Activated T-cell treated with anti-CD3 and anti-CD28 coated beads for 4 hours (primary cell): ENCODE data around the gene TARP.
"Not testable (repeated sequence)": the region's sequence is repeated elsewhere in the genome, so short reads cannot be mapped to it uniquely, and the experiment has no call there.

Experiments used
- DNase-seq: peaks from one replicate; pipeline ENCODE4 v3.0.0-alpha.2; 2020

The TARP gene

DNA sequence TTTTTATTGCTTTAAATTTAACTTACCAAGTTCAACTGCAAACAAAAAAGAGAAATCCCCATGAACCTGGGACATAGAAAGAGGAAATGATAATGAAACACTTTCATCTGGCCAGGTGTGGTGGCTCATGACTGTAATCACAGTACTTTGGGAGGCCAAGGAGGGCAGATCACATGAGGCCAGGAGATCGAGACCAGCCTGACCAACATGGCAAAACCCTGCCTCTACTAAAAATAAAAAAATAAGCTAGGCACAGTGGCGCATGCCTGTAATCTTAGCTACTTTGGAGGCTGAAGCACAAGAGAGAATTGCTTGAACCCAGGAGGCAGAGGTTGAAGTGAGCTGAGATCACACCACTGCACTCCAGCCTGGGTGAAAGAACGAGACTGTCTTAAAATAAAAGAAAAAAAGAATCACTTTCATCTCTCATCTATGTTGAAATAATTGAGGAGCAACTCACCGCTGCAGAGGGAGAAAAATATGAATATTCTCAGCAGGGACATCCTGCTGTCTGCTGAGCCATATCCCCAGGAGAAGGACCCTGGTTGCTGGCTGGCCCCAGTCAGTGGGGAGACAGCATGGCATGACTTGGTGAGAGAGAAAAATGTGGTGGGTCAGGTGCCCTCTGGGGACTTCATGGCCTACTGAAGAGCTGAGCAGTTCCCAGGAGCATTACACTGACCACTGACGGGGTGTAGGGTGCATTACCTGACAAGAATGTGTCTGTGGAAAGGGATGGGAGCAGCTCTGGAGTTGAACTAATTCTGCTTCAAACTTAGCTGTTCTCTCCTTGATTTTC is 22.8 kb upstream of the TARP start:
- DNase-seq: no peak

DNA sequence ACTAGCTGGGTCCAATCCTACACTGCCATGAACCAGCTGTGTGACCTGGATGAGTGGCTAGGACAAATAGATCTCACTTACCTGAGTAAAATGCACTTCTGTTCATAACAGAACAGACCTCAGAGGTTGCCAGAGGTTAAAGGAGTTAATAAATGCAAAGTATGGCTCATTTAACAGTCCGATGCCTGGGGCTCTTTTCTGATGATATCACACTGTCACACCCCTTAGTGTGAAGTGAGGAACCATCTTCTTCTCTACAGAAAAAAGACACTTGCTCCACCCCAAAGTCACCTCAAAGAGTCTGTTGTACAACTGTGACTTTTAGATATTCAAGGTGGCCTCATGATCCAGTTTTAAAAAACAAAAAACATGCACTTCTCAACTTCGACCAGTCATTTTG is 21.5 kb upstream of the TARP start:
- no peak for DNase-seq

DNA sequence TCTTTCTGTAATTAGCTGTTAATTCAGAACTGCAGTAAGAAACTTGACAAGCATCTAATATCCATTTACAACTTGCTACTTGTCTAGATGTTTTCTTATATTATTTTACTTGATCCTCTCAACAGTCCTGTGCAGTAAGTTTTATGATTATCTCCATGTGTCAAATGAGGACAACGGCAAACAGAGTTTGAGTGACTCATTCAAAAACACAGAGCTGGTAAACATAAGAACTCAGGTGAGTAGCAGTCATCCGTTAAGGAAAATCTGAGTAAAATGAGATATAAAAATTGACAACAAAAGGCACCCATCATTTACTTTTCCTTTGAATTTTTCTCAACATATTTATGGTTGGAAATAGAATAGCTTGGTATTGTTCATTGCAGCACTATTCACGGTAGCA is 19.0 kb upstream of the TARP start:
- DNase-seq: no peak

DNA sequence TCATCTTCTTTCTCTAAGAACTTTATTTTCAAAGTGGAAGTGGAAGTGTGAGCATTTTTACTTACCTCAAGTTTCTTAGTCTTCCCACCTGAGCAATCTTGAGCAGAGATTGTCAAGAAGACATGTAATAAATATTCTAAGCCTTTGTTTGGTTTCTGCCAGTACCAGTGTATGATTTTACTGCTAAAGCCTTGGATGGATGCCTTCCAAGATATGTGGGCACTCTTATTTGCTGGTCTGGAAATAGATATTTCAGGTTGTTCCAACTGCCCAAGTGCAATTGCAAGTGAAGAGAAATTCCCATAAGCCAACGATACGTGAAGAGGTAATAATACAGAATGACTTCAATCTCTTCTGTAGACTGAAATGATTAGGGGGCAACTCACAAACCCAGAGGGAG is 18.2 kb upstream of the TARP start:
- no peak for DNase-seq

DNA sequence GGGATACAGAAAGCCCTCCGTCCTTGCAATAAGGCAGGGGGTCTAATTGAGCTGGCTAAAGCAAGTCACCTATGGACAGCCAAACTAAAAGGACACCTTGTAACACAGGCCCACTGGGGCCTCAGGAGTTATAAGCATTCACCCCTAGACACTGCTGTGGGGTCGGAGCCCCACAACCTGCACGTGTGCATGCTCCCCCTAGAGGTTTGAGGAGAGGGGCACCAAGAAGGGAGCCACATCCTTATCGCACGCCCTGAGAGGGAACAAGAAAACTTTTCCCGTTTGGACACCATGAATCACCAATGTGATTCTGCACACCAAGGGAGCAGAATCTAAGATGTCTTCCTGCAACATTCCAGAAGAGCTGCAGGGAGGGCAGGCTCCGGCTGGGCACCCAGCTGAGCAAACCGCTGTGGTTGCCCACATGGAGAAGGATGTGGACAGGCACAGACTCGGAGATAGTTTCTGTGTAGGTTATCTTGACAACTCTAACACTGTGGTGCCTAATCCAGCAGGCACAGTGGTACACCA is 17.7 kb upstream of the TARP start:
- no peak for DNase-seq

DNA sequence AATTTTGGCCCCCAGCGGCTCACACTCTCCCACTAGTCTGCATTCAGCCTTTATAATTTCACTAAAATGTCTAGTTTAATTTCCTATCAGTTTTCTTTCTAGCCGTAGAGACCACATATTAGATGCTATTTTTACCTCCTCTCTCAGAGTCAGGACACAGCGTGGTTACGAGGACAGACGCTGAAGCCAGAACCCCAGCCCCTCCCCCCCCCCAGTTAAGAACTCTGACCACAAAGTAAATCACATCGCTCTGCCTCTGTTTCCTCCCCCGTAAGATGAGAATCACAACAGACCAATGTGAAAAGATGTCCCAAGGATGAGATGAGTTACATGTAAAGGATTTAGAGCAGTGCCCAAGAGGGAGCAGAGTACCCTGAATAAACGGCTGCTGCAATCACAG is 11.1 kb upstream of the TARP start:
- no peak for DNase-seq

DNA sequence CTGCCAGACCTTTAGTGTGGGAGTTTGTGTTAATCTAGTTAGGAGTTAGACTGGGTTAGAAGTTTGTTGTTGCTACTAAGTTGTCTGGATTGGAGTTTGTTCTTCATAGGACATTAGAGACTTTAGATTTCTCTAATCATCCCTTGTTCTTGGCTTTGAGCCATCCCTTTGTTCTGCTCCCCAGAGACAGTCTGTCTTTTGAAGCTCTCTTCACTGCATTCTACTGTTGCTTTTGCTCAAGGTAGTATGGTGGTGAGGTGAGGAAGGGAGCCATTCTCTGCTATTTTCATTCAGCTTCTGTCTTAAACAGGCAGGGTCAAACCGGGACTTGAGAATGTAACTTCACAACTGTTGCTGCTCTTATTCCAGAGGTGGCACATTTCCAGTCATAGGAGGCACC is 10.4 kb upstream of the TARP start:
- DNase-seq: no peak

DNA sequence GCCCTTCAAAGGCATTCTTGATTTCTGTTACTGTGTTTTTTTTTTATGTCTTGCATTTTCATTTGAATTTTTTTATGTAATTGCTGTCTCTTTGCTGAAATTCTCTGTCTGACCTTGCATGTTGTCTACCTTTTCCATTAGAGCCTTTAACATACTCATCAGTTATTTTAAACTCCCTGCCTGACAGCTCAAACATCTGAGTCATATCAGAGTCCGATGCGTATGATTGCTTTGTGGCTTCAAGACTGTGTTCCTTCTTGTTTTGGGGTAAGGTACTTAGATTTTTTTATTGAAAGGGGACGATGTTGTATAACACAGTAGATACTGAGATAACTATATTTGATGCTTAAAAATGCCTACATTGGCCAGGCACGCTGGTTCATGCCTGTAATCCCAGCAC is 9.7 kb upstream of the TARP start:
- DNase-seq: no peak

DNA sequence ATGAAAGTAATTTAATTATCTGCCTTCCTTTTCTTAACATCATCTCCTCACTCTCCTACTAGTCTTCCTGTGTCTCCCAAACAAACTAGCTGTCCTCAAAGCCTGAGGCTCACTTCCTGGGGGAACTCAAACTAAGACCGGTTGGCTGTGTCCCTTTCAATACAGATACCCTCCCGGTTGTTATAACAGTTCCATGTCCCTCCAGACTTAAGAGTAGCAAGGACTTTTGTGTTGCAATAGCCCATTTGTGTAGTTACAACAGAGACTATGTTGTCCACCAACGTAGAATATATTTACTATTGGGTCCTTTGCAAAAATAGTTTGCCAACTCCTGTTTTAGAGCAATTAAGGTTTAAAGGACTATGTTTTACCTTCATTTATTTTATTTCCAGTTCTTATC is 8.6 kb upstream of the TARP start:
- no peak for DNase-seq

DNA sequence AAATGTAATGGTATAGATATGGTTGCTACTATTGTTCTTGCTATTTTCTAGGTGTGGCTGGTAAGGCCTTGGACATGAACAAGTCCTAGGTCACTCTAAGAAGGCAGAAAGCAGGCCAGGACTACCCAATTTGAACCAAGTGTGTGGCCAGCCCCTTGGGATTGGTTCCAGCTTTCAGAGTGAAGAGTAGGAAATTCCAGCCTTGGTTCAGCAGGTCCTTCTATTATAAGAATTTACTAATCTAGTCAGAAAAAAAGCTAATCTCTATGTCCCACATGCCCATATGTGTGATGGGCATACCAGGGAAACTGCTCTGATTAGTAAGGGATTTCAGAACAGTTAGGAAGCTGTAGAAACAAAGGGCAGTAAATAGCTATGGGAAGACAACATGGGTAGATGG is 7.8 kb upstream of the TARP start:
- DNase-seq: no peak

DNA sequence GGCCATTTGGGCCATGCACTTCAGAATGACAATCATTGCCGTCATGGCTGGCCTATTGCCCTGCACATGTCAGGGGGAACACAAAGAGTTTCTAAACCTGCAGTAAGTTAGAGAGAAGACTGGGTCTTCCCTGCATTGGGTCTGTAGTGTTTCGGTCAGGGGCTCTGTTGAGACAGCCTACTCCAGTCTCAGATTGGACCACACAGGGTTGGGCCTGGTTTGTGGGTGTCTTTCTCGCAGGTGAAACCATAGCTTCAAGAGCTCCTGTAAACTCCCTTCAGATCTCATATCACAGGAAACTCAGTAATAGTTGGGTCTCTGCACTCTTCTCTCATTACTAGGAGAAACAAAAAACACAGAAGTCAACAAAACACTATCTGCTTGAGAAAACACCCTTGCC is 7.3 kb upstream of the TARP start:
- DNase-seq: no peak

DNA sequence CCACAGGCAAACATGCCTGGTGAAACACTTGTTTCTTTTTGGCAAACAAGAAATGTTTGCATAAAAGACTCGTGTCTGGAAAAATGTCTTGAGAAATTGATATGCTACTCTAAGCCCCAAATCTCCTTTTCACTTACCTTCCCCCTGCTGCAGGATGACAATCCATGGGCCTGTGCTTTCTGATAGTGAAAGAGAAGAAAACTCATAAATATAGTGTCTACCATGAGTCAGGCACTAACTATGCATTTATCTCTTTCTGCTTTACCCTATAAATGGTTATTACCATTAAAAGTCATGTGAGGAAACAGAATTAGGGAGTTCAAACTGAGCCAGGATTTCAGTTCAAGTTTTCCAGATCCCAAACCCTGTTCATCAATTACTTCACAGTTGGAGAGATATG is 6.6 kb upstream of the TARP start:
- DNase-seq: no peak

DNA sequence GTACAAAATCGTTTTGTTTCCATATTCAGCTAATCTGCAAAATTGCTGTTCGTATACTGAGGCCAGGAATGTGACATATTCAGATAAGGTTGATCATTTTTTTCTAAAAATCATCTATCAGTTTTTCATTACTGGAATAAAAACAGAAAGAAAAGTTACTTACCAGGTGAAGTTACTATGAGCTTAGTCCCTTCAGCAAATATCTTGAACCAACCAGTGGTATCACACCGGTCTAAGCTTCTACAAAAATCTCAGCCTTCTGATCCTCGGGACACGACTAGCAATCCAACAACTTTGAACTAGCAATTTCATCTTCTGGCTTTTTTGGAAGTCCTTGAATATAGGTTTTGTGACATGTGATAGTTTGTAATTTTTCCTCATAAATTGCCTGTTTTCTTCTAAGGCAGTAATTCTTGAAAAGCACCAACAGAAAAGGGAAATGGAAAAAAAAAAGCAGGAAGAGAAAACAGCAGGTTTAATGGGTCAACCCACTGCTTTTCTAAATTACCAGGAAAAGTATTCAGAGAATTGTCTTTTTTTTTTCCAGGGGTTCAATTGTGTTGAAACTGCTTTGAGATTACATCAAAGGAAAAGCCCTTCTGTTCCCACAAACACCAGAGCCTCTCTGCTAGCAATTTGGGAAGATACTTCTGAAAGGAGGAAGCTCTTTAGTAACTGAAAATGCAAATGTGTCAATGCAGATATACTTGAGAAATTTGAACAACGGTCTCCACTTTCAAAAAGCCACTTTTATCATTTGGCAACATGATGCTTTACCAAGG is 2.9 kb upstream of the TARP start:
- no peak for DNase-seq

DNA sequence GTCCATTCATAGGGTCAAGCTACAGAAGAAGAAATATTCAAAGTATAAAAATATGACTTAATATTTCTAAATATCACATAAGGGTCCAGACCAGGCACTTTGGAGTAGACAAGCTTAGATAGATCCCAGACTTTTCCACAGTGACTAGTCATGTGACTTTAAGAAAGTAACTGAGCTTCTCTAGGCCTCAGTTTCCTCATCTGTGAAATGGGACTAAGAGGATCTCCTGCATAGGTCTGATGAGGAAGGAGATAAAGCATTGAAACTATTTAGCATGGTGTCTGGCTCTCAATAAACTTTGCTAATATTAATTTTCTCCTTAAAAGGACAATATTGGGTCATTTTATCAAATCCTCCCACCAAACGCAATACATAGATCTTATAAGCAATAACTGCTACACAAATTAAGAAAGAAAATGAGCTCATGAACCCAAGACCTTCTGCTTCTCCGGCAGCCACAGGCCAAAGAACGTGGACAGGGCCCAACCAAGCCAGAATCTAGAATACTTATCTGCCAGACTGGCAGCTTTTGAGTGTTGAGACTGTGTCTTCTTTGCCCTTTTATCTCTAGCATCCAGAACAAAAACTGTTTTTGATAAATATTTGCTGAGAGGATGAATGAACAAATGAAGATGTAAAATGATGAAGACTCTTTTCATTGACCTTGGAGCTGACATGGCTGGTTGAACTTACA is 1.6 kb upstream of the TARP start:
- no peak for DNase-seq

DNA sequence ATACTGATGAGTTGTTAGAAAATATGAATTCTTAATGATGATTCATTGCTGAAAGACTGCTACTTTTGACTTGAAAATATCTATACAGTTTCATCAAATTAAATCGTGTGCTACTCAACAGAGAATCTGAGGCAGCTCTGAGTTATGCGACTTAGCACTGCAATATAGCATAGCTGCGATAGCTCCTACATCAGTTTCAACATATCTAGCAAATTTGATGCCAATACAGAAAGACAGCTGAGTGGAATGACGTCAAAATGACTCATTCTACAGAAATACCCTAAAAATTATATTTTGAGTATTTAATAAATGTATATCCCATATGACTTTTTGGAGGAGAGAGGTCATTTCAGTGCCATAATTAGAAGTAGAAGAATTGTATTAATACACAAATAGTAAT is 1.1 kb upstream of the TARP start:
- DNase-seq: no peak

DNA sequence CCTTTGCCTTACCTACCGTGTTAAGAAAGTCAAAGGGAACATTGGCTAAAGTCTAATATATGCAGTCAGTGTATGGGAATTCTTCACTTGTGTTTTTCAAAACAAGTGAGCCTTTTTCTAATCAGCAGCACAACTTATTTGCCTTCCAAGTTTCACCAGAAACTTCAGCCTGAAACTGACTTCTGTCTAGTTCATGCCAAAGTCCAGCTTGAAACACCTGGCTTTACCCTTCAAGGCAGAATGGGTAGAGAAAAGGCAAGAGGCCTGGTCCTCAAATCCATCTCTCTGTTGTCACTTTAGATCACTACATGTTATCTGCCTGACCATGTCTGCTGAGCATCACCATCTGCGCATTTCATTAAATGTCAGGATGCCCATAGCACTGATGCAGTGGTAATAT is 3.0 kb downstream of the TARP start:
- not testable (repeated sequence) for DNase-seq

DNA sequence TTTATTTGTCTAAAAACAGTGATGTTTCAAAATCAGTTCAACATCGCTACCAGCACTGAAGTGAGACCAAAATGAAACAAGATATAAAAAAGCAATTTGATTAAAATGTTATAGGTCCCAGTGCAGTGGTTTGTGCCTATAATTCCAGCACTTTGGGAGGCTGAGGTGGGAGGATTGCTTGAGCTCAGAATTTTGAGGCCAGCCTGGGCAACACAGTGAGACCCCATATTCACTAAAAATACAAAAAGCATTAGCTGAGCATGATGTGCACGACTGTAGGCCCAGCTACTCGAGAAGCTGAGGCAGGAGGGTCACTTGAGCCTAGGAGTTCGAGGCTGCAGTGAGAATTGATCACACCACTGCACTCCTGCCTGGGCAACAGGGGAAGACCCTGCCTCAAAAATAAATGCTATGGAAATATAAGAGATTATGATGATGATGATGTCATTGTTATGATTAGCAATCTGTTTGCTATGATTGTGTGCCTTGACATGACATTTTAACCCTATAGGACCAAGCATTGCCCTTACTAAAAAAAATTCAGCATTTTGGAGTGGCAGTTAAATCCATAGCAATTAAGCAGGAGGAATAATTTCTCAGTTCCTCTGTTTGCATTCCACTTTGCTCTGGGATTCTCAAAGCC is 3.6 kb downstream of the TARP start:
- not testable (repeated sequence) for DNase-seq

DNA sequence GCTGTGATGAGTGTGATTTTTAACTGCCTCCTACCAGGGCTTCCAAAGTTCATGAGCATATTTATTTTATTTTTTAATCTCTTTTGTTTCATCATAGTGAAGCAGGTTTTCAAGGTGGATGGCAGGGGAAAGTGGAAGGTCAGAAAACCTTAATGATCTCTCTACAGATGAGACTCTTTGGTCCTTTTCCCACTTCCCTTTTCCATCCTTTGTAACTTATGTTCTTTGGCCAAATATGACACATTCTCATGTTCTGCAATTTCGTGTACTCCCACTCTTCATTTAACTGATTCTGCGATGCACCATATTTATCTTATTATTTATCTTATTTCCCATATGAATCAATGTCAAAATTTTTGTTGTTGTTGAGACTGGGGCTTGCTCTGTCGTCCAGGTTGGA is 7.5 kb downstream of the TARP start:
- not testable (repeated sequence) for DNase-seq

DNA sequence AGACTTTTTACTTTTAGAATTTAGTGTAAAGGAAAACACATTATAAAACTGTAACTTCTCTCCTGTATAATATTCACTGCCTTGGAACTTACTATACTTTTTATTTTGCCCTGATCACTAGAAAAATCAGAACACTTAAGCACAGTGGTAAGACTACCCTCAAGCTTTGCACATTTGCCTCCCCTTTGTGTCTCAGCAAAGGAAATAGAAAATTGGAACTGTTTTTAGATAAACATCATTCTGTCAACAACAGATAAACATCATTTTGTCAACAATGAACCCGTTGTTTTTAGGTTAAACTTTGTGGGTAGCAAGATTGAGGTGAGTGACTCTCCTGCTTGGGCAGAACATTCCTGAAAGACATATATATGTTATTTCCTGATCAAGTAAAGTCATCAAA is 8.8 kb downstream of the TARP start:
- DNase-seq: not testable (repeated sequence)

DNA sequence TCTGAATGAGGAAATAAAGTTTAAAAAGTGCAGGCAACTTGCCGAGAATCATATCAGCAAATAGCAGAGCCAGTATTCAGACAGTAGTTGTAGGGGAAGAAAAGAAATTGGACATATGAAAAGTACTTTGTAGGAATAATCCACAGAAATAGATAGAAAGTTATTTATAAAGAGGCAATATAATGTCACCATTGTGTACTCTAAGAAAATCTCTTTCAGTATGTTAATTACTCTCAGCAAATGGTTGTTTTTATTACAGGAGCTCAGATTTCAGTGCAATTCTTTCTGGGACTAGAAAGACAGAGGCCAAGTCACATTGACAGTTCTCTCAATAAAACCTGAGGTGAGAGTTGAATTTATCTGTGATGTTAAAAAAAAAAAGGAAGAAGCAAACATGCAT is 10.2 kb downstream of the TARP start:
- DNase-seq: not testable (repeated sequence)

DNA sequence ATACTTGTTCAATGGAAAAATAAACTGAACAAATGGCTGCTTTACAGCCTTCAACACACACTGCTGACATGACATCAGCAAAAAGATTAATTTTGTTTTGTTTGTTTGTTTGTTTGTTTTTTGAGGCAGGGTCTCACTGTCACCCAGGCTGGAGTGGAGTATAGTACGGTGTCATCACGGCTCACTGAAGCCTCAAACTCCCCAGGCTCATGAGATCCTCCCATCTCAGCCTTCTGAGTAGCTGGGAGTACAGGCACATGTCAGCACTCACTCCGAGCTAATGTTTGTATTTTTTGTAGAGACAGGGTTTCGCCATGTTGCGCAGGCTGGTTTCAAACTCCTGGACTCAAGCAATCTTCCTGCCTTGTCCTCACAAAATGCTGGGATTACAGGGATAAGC is 10.9 kb downstream of the TARP start:
- DNase-seq: no peak

DNA sequence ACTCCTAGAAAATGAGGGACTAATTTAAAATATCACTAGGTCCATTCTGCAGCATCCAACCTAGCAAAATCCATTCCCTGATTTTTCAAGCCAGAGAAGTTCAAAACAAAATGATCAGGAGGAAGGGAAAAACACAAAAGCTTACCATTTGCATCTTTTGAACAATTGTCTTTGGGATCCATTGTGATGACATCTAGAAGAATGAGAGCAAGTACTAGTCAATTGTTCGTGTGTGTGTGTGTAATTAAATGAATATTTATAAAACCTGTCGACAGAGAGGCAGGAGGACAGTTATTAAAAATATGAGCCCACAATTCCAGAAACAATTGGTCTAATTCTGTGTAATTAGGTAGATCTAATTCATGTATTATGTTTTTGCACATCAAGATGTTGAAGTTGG is 11.4 kb downstream of the TARP start:
- DNase-seq: not testable (repeated sequence)

DNA sequence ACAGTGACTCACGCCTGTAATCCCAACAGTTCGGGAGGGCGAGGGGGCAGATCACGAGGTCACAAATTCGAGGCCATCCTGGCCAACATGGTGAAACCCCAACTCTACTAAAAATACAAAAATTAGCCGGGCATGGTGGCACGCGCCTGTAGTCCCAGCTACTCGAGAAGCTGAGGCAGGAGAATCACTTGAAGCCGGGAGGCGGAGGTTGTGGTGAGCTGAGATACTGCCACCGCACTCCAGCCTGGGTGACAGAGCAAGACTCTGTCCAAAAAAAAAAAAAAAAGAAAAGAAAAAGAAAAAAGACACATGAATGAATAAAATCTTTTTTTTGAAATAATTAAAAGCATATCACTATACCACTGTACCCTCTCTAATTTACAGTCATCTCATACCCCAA is 11.8 kb downstream of the TARP start:
- not testable (repeated sequence) for DNase-seq
